Measurements from ENCODE around the gene THRB. TPM values are rescaled to one million over a fixed set of nuclear protein-coding genes. Genes with fewer than 3 reads are reported as not detected.

THRB gene
- total and polyA plus RNA-seq, 9 of the 15 experiments (the other 6 are each of a cell fraction or from before 2014, with no cell fraction given): 1.7 to 14.9 (median 6.9) TPM

DNA sequence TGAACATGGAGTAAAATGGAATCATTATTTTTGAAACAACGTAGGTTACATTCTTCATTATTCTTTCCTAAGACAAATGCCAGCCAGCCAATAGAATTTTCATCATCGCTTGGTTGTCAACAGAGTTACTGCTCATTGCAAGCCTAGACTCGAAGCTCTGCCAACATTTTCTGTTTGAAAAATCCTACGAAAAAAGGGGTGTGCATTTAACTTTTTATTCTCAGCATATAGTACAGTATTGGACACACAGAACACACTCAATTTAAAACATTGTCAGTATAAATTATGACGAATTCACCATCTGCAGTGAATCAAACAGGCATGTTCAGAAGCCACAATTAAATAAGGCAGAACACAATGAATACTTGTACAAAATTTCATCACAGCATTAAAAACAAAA, 317.4 kb downstream of the THRB start:
- ChIA-PET CTCF (ENCODE audit: low intra/inter-chr PET ratio) (no interaction called here), POLR2A (no interaction called here)
- no TSS peak for BruUV-seq (replicated peaks)
- no peak overlapping the region for H3K4me2 ChIP-seq (ENCODE audit: insufficient read depth, low read length)
- H3K27ac ChIP-seq (ENCODE audit: extremely low read depth, low read depth, low read length): no peak overlapping the region
- H3K4me3 ChIP-seq: no peak overlapping the region
- WGBS (ENCODE audit: insufficient coverage, low coverage, missing lambda C conversion rate): 26% methylated on average over 5 of the region's 5 CpGs
- no peak overlapping the region for H2AFZ ChIP-seq (ENCODE audit: low read depth, low read length)
- H3K9me1 ChIP-seq (ENCODE audit: control insufficient read depth, insufficient read depth, low read length): no peaks in the 10 kb centered on the region
- no peak for DNase-seq (ENCODE audit: extremely low read depth in 1 of 4, low spot score in 3 of 4)
- H3K9me3 ChIP-seq (replicated peaks; ENCODE audit: control insufficient read depth, insufficient read depth, low read depth, low read length): no peaks in the 10 kb centered on the region
- in situ Hi-C loops (cut with MboI) (no loop called here), intact Hi-C loops (cut with micrococcal nuclease) (no loop called here)
- no peaks in the 10 kb centered on the region for H3K27me3 ChIP-seq (ENCODE audit: control insufficient read depth in 2 of 2, insufficient read depth in 2 of 2, low read length in 2 of 2)
- no peaks in the 10 kb centered on the region for H3K36me3 ChIP-seq (ENCODE audit: control insufficient read depth, insufficient read depth, low read length)
- no peak for TF ChIP-seq FUS (optimal IDR thresholded peaks at IDR 0.05; ENCODE audit: low read depth, low read length)
- TF ChIP-seq POU5F1 (IDR thresholded peaks at IDR 0.05; ENCODE audit: borderline replicate concordance, low read depth, low read length, partially characterized antibody): no peak
- no peak for TF ChIP-seq LARP7 (IDR thresholded peaks at IDR 0.05)
- no peak for TF ChIP-seq SMARCA5 (IDR thresholded peaks at IDR 0.05)
- TF ChIP-seq HMG20B (CRISPR knock-in tag; IDR thresholded peaks at IDR 0.05): no peak
- no peak for TF ChIP-seq ARID1B (IDR thresholded peaks at IDR 0.05)
- no peak for TF ChIP-seq MYC (IDR thresholded peaks at IDR 0.05; ENCODE audit: low read depth, low read length)
- no peak for TF ChIP-seq MYC (CRISPR knock-in tag; IDR thresholded peaks at IDR 0.05; ENCODE audit: borderline replicate concordance, low read depth)
- no peak for TF ChIP-seq DMBX1 (CRISPR knock-in tag; IDR thresholded peaks at IDR 0.05; ENCODE audit: borderline replicate concordance)
- TF ChIP-seq ZNF212 (CRISPR knock-in tag; IDR thresholded peaks at IDR 0.05): no peak
- no peaks in the 10 kb centered on the region for H4K20me1 ChIP-seq (replicated peaks; ENCODE audit: control insufficient read depth, insufficient read depth, low read length)
- H3K9ac ChIP-seq (ENCODE audit: insufficient read depth in 1 of 2, low read depth in 2 of 2, low read length in 2 of 2): no peak overlapping the region
- FAIRE-seq: no peak
- H3K79me2 ChIP-seq (ENCODE audit: control insufficient read depth, insufficient read depth, low read length): no peaks in the 10 kb centered on the region
- H3K4me1 ChIP-seq (replicated peaks in 1 of 2; ENCODE audit: control insufficient read depth in 2 of 2, insufficient read depth in 2 of 2, low read length in 2 of 2): peaks cover 0 to 4% of the 10 kb centered on the region in 2 experiments; a peak in 1 of 5 replicates
- no peak for ATAC-seq

All from K562 (cell line).